Measurements from ENCODE around the gene JUP. TPM values are rescaled to one million over a fixed set of nuclear protein-coding genes. Genes with fewer than 3 reads are reported as not detected.

The JUP gene
- total and polyA plus RNA-seq, 10 of the 15 experiments (the other 5 are each of a cell fraction or from before 2014, with no cell fraction given) = 1.5 to 36.3 (median 11.6) TPM

- ChIA-PET SMC1A (ENCODE audit: uncharacterized antibody, unreplicated experiment) (interaction anchor here (0.6 kb wide), 1 partner anchor 38 kb away, joined by 3 read pairs; no protein-coding TSS in a partner anchor), RAD21 (ENCODE audit: unreplicated experiment) (no interaction called here), POLR2A (interaction anchor here (0.6 kb wide), 1 partner anchor 58 kb away, joined by 8 read pairs; no protein-coding TSS in a partner anchor), CTCF (interaction anchor here (0.5 to 1.0 kb wide), 2 partner anchors 72 to 156 kb away, joined by 3 read pairs; no protein-coding TSS in a partner anchor)
- no peak for FAIRE-seq
- Histone ChIP-seq H3K4me2 (ENCODE audit: control insufficient read depth, insufficient read depth) (no peak overlapping the region), H4K20me1 (ENCODE audit: control insufficient read depth, insufficient read depth) (no peaks in the 10 kb centered on the region), H3K27me3 (replicated peaks in 1 of 2; ENCODE audit: control insufficient read depth in 2 of 2, insufficient read depth in 2 of 2, low read length in 1 of 2) (peaks cover 0 to 6% of the 10 kb centered on the region in 2 experiments; a peak in 2 of 4 replicates), H3K4me1 (ENCODE audit: control insufficient read depth, insufficient read depth, low read length) (no peaks in the 10 kb centered on the region), H3K9ac (ENCODE audit: control insufficient read depth, insufficient read depth, low read length) (no peak overlapping the region), H2AFZ (ENCODE audit: control insufficient read depth, low read depth, low read length) (no peak overlapping the region; the same call in 1 of the 2 replicates), H3K79me2 (ENCODE audit: control insufficient read depth, insufficient read depth, low read length) (no peaks in the 10 kb centered on the region), H3K27ac (ENCODE audit: control insufficient read depth, insufficient read depth) (no peak overlapping the region), H3K9me3 (replicated peaks; ENCODE audit: control insufficient read depth, insufficient read depth, low read length) (no peaks in the 10 kb centered on the region), H3K36me3 (ENCODE audit: control insufficient read depth in 2 of 2, insufficient read depth in 2 of 2, low read length in 1 of 2) (no peaks in the 10 kb centered on the region), H3K4me3 (no peak overlapping the region)
- ATAC-seq = no peak
- no TSS peak for BruUV-seq (replicated peaks)
- WGBS (ENCODE audit: insufficient coverage, insufficient replicate concordance, low lambda C conversion rate, missing lambda C conversion rate) = 9% methylated on average over 12 of the region's 12 CpGs
- intact Hi-C loops (cut with micrococcal nuclease; ENCODE audit: unreplicated experiment) = no loop called here
- no peak for DNase-seq (ENCODE audit: low read depth, low spot score)
- in situ Hi-C loops (cut with MboI) = no loop called here
- TF ChIP-seq CBX5 (IDR thresholded peaks at IDR 0.05; ENCODE audit: low read depth) (no peak), E4F1 (IDR thresholded peaks at IDR 0.05; ENCODE audit: borderline replicate concordance, partially characterized antibody) (no peak), IRF4 (IDR thresholded peaks at IDR 0.05; ENCODE audit: low read depth, low read length) (no peak), SMAD5 (IDR thresholded peaks at IDR 0.05; ENCODE audit: low read depth) (no peak), ATF7 (IDR thresholded peaks at IDR 0.05; ENCODE audit: low read depth) (no peak), ZNF687 (IDR thresholded peaks at IDR 0.05) (no peak), PAX5 (IDR thresholded peaks at IDR 0.05; ENCODE audit: borderline replicate concordance, low read depth, low read length) (no peak), NRF1 (conservative IDR thresholded peaks at IDR 0.05; ENCODE audit: low read depth, low read length) (no peak), ELK1 (IDR thresholded peaks at IDR 0.05; ENCODE audit: low read depth, low read length) (no peak), TBL1XR1 (IDR thresholded peaks at IDR 0.05; ENCODE audit: low read depth, low read length) (no peak), KAT2A (conservative IDR thresholded peaks at IDR 0.05; ENCODE audit: control insufficient read depth, low read depth, low read length) (no peak), ZBTB11 (CRISPR knock-in tag; IDR thresholded peaks at IDR 0.05) (no peak), TCF12 (IDR thresholded peaks at IDR 0.05; ENCODE audit: low read depth, low read length) (no peak)
These were observed 58.5 kb downstream of the JUP start for GRCh38 chr17:41728056-41728455.

All from GM12878 (cell line).